GM19438 (cell line): ENCODE data around the gene MPZL3.

Experiments used
- ATAC-seq: cut with Tn5 transposase; IDR thresholded peaks from one replicate; pipeline ENCODE4 v1.9.1; 2021; ENCODE audit warnings: low read depth; ENCODE audit not compliant: unreplicated experiment

MPZL3 gene

GRCh38 chr11:118233850-118234249, 18.3 kb downstream of the MPZL3 start:
- no peak for ATAC-seq

DNA sequence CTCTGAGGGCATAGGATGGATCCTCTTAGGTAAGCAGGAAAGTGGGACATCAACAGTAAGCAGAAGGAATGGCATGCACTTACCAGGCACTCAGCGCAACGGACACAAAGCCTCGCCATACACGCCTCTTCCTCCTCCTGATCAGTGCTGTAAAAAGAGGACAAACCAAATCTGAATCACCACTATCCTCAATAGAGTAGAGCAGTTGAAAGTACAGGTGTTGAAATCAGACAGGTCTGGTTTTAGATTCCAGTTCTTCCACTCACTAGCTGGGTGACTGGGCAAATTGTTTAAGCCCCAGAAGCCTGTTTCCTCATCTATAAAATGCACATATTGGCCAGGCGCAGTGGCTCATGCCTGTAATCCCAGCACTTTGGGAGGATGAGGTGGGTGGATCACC, 18.8 kb downstream of the MPZL3 start:
- ATAC-seq, result no peak

DNA sequence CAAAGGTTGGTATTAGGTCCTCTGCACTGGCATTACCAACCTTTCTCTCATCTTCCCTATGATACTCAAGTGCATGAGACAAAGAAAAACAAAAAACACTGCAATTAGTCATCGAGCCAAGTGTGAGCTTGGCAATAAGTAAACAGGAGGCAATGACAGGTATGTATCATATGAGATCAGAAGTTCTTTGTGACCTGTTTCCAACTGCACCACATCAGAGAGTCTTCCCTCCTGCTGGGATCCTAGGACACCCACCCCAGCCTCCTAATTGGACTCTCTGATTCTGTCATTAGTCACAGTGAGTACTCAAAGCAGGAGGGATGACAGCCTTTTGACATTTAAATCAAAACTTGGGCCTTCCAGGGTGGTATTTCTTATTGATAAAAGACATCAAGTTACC, 19.5 kb downstream of the MPZL3 start:
- no peak for ATAC-seq

GRCh38 chr11:118231461-118231860, 20.7 kb downstream of the MPZL3 start:
- no peak for ATAC-seq

GRCh38 chr11:118230088-118230487, 22.1 kb downstream of the MPZL3 start:
- ATAC-seq, result no peak

GRCh38 chr11:118229274-118229847, 22.8 kb downstream of the MPZL3 start:
- no peak for ATAC-seq

DNA sequence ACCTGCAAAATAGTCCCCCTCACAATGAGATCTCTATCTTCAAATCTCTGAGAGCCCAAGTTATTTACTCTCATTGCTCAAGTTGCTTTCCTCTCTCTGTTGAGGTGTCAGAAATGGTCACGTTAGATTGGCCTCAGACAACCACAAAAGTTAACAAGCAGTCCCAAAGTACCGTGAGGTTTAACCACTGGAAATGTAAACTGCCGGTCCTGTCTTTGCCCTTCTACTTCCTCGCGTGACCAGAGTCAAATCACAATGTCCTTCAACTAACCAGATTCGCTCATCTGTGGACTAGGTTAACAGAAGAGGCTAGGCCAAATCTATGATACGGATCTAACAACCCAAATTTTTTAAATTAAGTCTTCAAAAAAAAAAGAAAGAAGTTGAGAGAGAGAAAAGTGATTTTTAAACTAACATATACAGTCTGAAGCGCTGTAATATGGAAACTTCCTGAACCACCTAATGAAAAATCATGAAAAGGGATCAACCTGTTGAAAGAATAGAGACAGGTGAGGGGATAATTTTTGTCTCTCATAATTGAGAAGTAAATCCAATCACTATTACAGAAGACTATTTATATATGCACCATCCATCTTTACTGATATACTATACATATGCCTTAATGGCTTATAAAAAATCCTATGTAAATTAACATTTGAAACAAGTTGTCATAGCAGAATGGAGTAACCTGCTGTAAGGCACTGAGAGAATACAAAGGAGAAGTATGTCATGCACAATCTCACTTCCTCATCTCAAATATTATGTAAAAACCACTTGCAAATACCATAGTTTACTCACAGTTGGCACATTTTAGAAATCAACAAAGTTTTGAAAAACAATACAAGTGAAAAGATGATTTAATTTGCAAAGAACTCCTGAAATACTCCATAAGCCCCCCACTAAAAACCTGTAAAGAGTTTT, 24.0 kb downstream of the MPZL3 start:
- peak; percentile 69 for ATAC-seq

DNA sequence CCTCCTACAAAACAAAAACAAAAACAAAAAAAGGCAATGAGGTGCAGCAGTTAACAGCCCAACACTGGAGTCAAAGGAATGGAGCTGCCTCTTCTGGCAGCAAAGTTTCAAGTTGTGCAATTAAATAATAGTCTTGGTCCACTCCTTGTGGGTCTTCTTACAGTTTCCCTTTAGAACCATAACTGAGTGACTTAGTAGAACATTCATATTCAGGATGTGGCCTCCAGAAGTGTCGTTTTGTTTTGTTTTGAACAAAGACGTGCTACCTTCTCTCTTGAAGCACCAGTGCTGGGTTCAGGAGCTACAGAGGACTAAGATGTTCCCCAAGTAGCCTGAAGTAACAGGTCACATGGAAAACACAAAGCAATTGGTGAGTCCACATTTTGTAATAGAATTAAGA, 25.4 kb downstream of the MPZL3 start:
- no peak for ATAC-seq

DNA sequence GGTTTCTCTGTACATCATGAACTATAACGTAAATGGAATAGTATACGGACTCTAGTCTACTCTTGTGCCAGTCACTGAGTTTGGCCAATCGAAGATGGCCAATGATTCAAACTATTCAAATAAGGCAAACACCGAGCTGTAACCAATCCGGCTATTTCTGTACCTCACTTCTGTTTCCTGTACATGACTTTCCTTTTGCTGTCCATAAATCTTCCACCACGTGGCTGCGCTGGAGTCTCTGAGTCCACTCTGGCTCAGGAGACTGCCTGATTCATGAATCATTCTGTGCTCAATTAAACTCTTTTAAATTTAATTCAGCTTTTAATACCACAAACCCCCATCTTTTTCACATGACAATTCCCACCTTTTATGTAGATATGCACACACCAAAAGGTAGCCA, 25.9 kb downstream of the MPZL3 start:
- no peak for ATAC-seq

DNA sequence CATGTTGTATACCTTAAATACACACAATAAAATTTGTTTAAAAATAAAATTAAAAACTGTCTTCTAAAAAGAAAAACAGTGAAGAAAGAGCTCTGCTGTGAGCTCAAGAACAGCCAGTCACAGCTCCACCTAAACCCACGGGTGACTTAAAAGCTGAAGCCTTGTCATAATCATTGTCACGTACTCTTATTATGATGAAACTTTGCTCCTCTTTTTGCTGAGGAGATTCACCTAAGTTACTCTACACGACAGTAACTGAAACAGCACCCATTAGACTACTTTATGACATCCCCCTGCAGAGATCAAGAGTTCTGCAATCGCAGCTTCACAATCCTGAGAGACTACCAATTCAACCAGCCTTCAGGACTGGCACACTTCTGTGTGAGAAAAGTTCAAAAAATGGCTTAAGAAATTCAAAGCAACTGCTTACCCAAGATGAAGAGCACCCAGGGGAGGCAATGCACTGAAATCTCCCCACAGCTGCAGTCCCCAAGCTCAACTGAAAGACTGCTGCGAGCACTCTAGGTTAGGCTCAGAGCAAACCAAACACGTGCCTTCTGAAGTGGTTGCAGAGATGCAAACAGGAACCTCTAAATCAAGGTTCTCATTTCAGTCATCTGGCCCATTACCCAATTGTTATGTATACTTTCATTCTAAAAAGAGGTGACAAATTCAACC, 27.5 kb downstream of the MPZL3 start, which contains the start of gene JAML:
Gene JAML (minus strand): TSS at position 501 of the 678 bp plus-strand sequence. CDS start 10,145 bp downstream, outside the sequence.
- no peak for ATAC-seq

DNA sequence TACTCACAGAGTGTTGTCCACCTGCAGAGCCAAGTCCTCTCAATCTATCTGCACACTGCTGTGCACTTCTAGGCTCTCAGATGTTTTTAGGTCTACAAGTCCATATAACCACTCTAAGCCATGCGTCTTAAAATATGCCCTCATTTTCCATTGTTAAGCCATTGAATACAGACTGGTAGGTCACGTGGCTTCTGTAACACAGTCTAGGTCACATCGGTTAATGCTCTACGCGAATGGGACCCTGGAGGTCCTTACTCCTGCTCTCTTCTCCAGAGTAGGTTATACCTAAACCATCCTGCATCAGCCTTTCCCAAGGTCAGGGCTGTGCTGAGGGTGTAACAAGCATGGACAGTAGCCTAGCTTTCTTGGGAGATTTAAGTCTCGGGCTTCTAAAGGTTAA, 28.2 kb downstream of the MPZL3 start:
- ATAC-seq, result no peak

- no peak for ATAC-seq
These were observed 28.6 kb downstream of the MPZL3 start for GRCh38 chr11:118223570-118223969.

DNA sequence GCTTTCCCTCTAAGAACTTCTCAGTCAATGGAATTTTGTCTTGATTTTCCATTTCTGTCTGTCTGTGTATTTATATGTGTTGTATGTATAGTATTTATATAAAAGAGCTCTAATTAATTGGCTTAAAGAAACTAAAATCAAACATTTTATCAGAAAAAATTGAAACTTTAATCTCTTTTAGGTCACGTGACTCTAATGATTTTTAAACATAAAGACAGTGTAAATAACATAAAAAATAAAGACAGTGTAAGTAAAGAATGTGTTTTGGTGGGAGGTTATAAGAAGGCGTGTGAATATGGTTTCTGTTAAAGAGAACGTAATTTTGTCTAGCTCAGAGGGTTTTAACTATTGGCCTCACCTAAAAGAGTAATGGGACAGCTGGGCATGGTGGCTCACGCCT, 29.7 kb downstream of the MPZL3 start:
- ATAC-seq, result no peak

DNA sequence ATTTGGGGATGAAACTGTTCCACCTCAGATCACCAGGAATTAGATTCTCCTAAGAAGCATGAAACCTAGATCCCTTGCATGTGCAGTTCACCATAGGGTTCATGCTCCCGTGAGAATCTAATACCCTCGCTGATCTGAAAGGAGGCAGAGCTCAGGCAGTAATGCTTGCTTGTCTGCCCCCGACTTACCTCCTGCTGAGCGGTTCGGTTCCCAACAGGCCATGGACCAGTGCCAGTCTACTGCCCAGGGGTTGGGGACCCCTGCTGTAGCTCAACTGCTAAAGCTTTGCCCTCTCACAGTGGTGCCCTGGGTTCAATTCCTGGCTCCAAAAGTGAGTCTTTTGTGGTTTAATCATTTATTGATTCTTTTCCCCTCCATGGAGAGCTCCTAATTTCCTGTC, 30.7 kb downstream of the MPZL3 start:
- no peak for ATAC-seq

DNA sequence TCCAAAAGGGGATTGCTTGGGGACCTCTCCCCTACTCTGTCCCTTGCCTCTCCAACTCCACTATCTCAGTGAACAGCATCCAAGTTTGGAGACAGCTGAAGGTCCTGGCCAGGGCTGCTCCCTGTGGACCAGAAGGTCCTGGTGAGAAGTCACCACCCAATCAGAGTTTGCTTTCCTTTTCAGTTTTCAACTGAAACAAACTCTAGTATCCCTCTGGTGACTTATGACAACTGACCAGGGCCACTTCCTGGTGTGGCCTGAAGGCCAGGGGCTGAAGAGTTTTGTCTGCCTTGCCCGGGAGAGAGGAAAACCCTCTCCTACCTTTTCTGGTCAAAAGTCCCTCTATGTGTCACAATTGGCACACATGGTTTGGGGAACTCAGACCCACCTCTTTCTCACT, 32.4 kb downstream of the MPZL3 start:
- no peak for ATAC-seq

- no peak for ATAC-seq
These were observed 32.9 kb downstream of the MPZL3 start for GRCh38 chr11:118219244-118219643.

DNA sequence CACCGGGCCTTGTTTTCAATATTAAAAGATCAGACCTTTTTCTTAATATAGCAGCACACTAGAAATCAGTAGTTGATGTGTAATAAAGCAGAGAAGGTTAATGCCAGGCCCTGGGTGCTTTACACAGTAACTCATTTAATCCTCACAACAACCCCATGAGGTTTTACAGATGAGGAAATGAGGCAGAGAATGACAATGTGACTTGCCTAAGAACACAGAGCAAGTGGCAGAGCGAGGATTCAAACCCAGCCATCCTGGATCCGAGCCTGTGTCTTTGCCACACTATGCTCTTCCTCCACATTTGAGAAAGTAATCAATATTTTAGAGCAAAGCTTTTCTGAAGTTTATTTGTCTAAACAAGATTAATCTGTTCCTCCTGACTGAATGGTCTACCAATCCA, 34.6 kb downstream of the MPZL3 start:
- ATAC-seq, result no peak

DNA sequence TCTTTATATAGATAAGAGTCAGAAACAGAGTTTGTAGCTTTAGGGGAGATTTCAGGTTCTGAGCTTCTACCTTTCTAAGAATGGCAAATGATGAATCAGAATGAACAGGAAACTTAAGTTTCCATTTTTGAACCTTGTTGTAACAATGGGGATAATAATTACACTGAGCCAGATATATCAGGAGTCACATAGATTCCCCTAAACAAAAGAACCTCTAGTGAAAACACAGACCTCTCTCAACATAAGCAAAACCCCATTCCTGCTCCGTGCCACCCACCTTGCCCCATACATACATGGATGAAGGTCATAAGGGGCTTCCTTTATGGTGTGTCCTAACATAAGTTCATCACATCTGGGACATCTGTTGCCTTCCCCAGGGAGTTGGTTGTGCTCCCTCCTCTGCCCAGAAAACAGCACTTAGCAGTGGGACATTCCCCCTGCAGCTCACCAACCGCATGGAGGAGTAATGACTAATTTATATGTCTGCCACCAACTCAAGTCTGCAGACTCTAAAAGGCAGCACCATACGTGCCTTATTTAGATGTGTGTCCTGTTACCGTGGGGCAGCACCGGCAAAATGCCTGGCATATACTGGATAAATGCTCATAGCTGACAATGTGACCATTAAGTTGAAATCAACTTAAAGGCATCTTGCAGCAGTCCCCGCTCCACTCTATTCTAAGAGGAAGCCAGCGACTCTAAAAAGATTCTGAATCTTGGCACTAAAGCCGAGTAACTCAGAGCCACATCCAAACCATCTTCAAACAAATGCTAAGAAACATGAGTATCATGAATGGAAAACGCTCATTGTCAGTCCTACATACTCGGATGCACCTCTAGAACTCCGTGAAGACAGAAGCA, 35.3 kb downstream of the MPZL3 start:
- peak; percentile 57 for ATAC-seq

DNA sequence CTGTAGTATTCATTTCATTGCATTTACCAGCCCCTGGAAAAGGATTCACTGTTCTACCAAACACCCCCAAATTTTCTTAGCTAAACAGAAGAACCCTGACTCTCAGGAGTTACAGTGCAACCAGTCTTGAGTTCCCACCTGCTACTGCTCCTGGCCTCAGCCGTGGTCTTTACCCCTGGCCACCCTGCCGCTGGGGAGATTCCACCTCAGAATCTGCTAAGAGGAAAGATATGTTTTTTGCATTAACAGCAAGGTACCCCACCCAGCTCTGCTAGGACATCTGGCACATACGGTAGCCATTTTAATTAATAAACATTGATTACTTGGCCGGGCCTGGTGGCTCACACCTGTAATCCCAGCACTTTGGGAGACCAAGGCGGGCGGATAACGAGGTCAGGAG, 36.4 kb downstream of the MPZL3 start:
- no peak for ATAC-seq

GRCh38 chr11:118215262-118215661, 36.9 kb downstream of the MPZL3 start:
- ATAC-seq, result no peak
